Stimulated activated CD4-positive, alpha-beta T cell treated with anti-CD3 and anti-CD28 coated beads, TNF-alpha, amount 100 ng/mL, for 48 hours (primary cell): ENCODE results near the gene HCN2.
A peak's percentile ranks its signal among the peaks of the same experiment; 100 is the strongest.
"Not testable (repeated sequence)": the region's sequence is repeated elsewhere in the genome, so short reads cannot be mapped to it uniquely, and the experiment has no call there.

Experiments
- DNase-seq, 3 donors: peaks; one replicate each; pipeline ENCODE4 v3.0.0-alpha.2; 2020; ENCODE audit warnings: low read depth in 3 of 3

The HCN2 gene

GRCh38 chr19:619286-620002 lies 29.8 kb downstream of the HCN2 start:
- DNase-seq = no peak

- no peak for DNase-seq
Observed at GRCh38 chr19:620166-620862, 30.6 kb downstream of the HCN2 start.

GRCh38 chr19:621191-621590 lies 31.5 kb downstream of the HCN2 start:
- not testable (repeated sequence) for DNase-seq

GRCh38 chr19:621819-622218 lies 32.1 kb downstream of the HCN2 start:
- DNase-seq = no peak

- no peak for DNase-seq
Observed at GRCh38 chr19:622666-623065, 33.0 kb downstream of the HCN2 start.

- no peak for DNase-seq
Observed at GRCh38 chr19:623175-623916, 33.7 kb downstream of the HCN2 start.

- DNase-seq = no peak
Observed at GRCh38 chr19:623974-624373, 34.3 kb downstream of the HCN2 start.

GRCh38 chr19:624433-625109 lies 34.9 kb downstream of the HCN2 start:
- no peak for DNase-seq

- DNase-seq = no peak
Observed at GRCh38 chr19:625257-625656, 35.6 kb downstream of the HCN2 start.

- not testable (repeated sequence) for DNase-seq
Observed at GRCh38 chr19:626566-626965, 36.9 kb downstream of the HCN2 start.

GRCh38 chr19:628168-628567 lies 38.5 kb downstream of the HCN2 start:
- no peak for DNase-seq

- not testable (repeated sequence) for DNase-seq
Observed at GRCh38 chr19:629515-629914, 39.8 kb downstream of the HCN2 start.

GRCh38 chr19:629961-630714 lies 40.5 kb downstream of the HCN2 start:
- DNase-seq = no peak

- peak in 2 of 3 donors; percentile 27 to 49 for DNase-seq
Observed at GRCh38 chr19:632579-633067, 42.9 kb downstream of the HCN2 start.

GRCh38 chr19:633068-633785 lies 43.5 kb downstream of the HCN2 start, which contains the start of gene POLRMT:
Gene POLRMT, minus strand, starts transcription at chr19:633537. Its CDS starts 25 bp downstream, at chr19:633512.
- peak; percentile 90 to 95 (median 91) for DNase-seq

- no peak for DNase-seq
Observed at GRCh38 chr19:633786-634639, 44.3 kb downstream of the HCN2 start.

GRCh38 chr19:634975-635652 lies 45.4 kb downstream of the HCN2 start:
- no peak for DNase-seq

- no peak for DNase-seq
Observed at GRCh38 chr19:638906-639252, 49.2 kb downstream of the HCN2 start.
